Measurements from ENCODE around the gene STAT2. TPM values are rescaled to one million over a fixed set of nuclear protein-coding genes. Genes with fewer than 3 reads are reported as not detected.

Gene STAT2
- total and polyA plus RNA-seq, 2 of the 4 experiments (the other 2 are of a cell fraction): 99.3 to 182 TPM

- WGBS, 2 experiments (ENCODE audit: extremely low coverage in 2 of 2, insufficient read length in 1 of 2): no CpG with 5 or more reads among the region's 1 CpG
- Histone ChIP-seq H3K23ac (ENCODE audit: low read depth, low read length) (peak overlapping the region; percentile 97; the same call in 1 of the 2 replicates), H2BK5ac (ENCODE audit: low read depth, low read length, poor library complexity, severe bottlenecking) (peak overlapping the region; percentile 72), H3K4me1 (ENCODE audit: control insufficient read depth, insufficient read depth, low read length) (no peaks in the 10 kb centered on the region), H2BK20ac (ENCODE audit: low read depth, low read length) (no peak overlapping the region), H2AFZ (replicated peaks; ENCODE audit: low read length, poor library complexity) (no peak overlapping the region), H3K14ac (replicated peaks; ENCODE audit: low read depth, low read length) (peak overlapping the region; percentile 96), H3K9me3 (ENCODE audit: control insufficient read depth, insufficient read depth, low read length) (no peaks in the 10 kb centered on the region), H3K9me1 (ENCODE audit: insufficient read depth, low read length) (peaks cover 8% of the 10 kb centered on the region; the same call in 1 of the 2 replicates), H3K9ac (ENCODE audit: low read depth, low read length) (peak overlapping the region; percentile 93), H3K18ac (ENCODE audit: low read depth, low read length) (peak overlapping the region; percentile 77), H3K27me3 (ENCODE audit: control insufficient read depth, insufficient read depth, low read length) (no peaks in the 10 kb centered on the region), H3K4ac (ENCODE audit: low read depth, low read length) (peak overlapping the region; percentile 94), H2AK5ac (ENCODE audit: low read depth, low read length) (peak overlapping the region; percentile 80; the same call in 1 of the 2 replicates), H4K5ac (ENCODE audit: low read depth, low read length) (peak overlapping the region; percentile 53), H4K20me1 (ENCODE audit: insufficient read depth, low read length) (peaks cover 28% of the 10 kb centered on the region; the same call in 1 of the 2 replicates), H3K27ac (ENCODE audit: insufficient read depth, low read length) (peak overlapping the region; percentile 85), H3K4me3 (ENCODE audit: insufficient read depth, low read depth, low read length) (peak overlapping the region; percentile 62), H2AK9ac (replicated peaks; ENCODE audit: low read depth, low read length, poor library complexity) (peak overlapping the region; percentile 28), H4K8ac (ENCODE audit: low read depth in 2 of 2, low read length in 2 of 2) (peak overlapping the region in 1 of 2 experiments; percentile 29; a peak in 2 of 4 replicates), H2BK15ac (ENCODE audit: low read depth, low read length) (no peak overlapping the region; the same call in 2 of the 3 replicates), H3K79me1 (ENCODE audit: low read depth in 1 of 2, low read length in 2 of 2) (peaks cover 14 to 53% of the 10 kb centered on the region in 2 experiments), H3K4me2 (ENCODE audit: low read depth, low read length) (peak overlapping the region; percentile 88), H4K91ac (ENCODE audit: insufficient read depth, low read depth, low read length) (peak overlapping the region; percentile 34), H3K36me3 (ENCODE audit: control insufficient read depth, insufficient read depth, low read length) (peaks cover 25% of the 10 kb centered on the region), H2BK120ac (ENCODE audit: low read depth, low read length) (peak overlapping the region; percentile 5; the same call in 1 of the 2 replicates), H3K56ac (ENCODE audit: extremely low read depth, insufficient read depth, low read length) (peak overlapping the region; percentile 94)
- dilution Hi-C loops (cut with HindIII; ENCODE audit: low sequenced_read_pairs, unreplicated experiment) (no loop called here), intact Hi-C loops (cut with micrococcal nuclease) (no loop called here), in situ Hi-C loops (cut with MboI; ENCODE audit: low sequenced_read_pairs) (loop anchor here (10.0 kb wide), 1 partner anchor 106 kb away; the partner anchor contains the start of gene SPRYD4)
- peak; percentile 87 for DNase-seq
- ATAC-seq (ENCODE audit: low read depth): peak; percentile 25
- ChIA-PET POLR2A (ENCODE audit: unreplicated experiment) (interaction anchor here (0.5 to 1.3 kb wide), 3 partner anchors 90 to 102 kb away, joined by 3 to 5 read pairs (median 3); partner anchors contain the start of gene TIMELESS), CTCF (interaction anchor here (1.2 kb wide), 1 partner anchor 49 kb away, joined by 4 read pairs; no protein-coding TSS in a partner anchor)
- BruUV-seq (replicated peaks): no TSS peak
- TF ChIP-seq RFX5 (IDR thresholded peaks at IDR 0.05; ENCODE audit: low read depth, low read length) (no peak), MXI1 (IDR thresholded peaks at IDR 0.05; ENCODE audit: borderline replicate concordance, low read depth, low read length) (peak; percentile 59; the same call in 1 of the 2 replicates), ELK1 (IDR thresholded peaks at IDR 0.05; ENCODE audit: borderline replicate concordance, low read depth, low read length) (no peak), SMC3 (IDR thresholded peaks at IDR 0.05; ENCODE audit: low read depth, low read length) (0 out of 2 replicates have a peak, but pooled peaks have one; percentile 10), USF2 (IDR thresholded peaks at IDR 0.05; ENCODE audit: low read depth, low read length) (peak; percentile 65), RCOR1 (IDR thresholded peaks at IDR 0.05; ENCODE audit: insufficient replicate concordance, low read length) (no peak), NFE2L2 (IDR thresholded peaks at IDR 0.05; ENCODE audit: low read depth, low read length) (no peak), FOS (IDR thresholded peaks at IDR 0.05; ENCODE audit: low read depth, low read length) (no peak), CTCF (conservative IDR thresholded peaks at IDR 0.05; ENCODE audit: low read depth, low read length) (no peak), BHLHE40 (IDR thresholded peaks at IDR 0.05; ENCODE audit: low read depth, low read length) (no peak), CEBPB (IDR thresholded peaks at IDR 0.05; ENCODE audit: low read depth, low read length) (0 out of 2 replicates have a peak, but pooled peaks have one; percentile 49), MAFK (IDR thresholded peaks at IDR 0.05; ENCODE audit: low read depth, low read length) (no peak), POLR2A (IDR thresholded peaks at IDR 0.05; ENCODE audit: low read depth, low read length) (peak; percentile 51; the same call in 1 of the 2 replicates)
Observed at GRCh38 chr12:56358836-56359532, 923 bp downstream of the STAT2 start.

Data from IMR-90 (cell line).